ENCODE results near the gene ACVRL1.

GRCh38 chr12:51951843-51952722, 44.8 kb downstream of the ACVRL1 start:
- TF ChIP-seq POLR2A (IDR thresholded peaks at IDR 0.05; ENCODE audit: low read depth, low read length) (no peak), POLR2AphosphoS5 (IDR thresholded peaks at IDR 0.05; ENCODE audit: low read depth, low read length) (no peak), TAF1 (IDR thresholded peaks at IDR 0.05; ENCODE audit: borderline replicate concordance, low read depth, low read length) (no peak)
